HG03558 (cell line): ENCODE data around the gene PDE4A.
"Not testable (repeated sequence)": the region's sequence is repeated elsewhere in the genome, so short reads cannot be mapped to it uniquely, and the experiment has no call there.

Source experiments
- ATAC-seq: cut with Tn5 transposase; IDR thresholded peaks from one replicate; pipeline ENCODE4 v1.9.1; 2021; ENCODE audit warnings: moderate number of reproducible peaks; ENCODE audit not compliant: unreplicated experiment; ENCODE audit errors: extremely low read depth

Gene PDE4A

DNA sequence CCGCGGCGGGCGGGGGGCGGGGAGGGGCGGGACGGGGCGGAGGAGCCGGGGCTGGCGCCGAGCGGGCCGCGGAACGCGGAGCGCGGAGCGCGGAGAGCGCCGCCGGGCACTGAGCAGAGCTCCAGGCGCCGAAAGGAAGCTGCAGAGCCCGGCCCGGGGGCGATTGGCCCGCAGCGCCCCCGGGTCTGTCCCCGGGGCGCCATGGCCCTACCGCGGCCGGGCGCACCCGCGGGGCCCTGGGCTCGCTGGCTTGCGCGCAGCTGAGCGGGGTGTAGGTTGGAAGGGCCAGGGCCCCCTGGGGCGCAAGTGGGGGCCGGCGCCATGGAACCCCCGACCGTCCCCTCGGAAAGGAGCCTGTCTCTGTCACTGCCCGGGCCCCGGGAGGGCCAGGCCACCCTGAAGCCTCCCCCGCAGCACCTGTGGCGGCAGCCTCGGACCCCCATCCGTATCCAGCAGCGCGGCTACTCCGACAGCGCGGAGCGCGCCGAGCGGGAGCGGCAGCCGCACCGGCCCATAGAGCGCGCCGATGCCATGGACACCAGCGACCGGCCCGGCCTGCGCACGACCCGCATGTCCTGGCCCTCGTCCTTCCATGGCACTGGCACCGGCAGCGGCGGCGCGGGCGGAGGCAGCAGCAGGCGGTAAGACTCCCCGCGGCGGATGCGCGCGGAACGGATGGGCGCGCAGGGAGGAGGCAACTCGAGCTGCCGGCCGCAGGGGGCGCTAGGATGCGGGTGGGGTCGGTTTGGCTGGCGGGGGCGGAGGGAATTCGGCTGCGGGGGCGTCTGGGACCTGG is at the start of gene PDE4A:
Gene PDE4A, plus strand, starts transcription at position 95 of the 796 bp plus-strand sequence. Its CDS starts 227 bp downstream, at position 322.
- no peak for ATAC-seq

DNA sequence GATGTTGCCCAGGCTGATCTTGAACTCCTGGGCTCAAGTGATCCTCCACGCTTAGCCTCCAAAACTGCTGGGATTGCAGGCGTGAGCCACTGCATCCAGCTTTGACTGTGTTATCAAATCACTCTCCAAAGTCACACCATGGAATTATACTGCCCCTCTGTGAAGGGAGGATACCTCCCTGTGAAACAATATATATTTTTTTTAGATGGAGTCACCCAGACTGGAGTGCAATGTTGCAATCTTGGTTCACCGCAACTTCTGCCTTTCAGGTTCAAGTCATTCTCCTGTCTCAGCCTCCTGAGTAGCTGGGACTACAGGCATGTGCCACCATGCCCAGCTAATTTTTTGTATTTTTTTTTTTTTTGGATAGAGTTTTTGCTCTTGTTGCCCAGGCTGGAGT is 47.6 kb upstream of the PDE4A start:
- no peak for ATAC-seq

DNA sequence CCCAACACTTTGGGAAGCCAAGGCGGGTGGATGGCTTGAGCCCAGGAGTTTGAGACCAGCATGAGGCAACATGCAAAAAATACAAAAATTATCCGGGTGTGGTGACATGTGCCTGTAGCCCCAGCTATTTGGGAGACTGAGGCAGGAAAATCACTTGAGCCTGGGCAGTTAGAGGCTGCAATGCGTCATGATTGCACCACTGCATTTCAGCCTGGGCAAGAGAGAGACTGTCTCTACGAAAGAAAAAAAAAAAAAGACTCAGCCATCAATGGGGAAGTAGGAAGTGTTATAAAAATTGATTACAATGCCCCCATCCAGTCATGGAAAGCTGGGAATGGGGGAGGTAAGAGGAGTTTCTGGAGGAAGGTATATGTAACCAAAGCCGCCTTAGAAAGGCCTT is 45.4 kb upstream of the PDE4A start:
- ATAC-seq, result no peak

DNA sequence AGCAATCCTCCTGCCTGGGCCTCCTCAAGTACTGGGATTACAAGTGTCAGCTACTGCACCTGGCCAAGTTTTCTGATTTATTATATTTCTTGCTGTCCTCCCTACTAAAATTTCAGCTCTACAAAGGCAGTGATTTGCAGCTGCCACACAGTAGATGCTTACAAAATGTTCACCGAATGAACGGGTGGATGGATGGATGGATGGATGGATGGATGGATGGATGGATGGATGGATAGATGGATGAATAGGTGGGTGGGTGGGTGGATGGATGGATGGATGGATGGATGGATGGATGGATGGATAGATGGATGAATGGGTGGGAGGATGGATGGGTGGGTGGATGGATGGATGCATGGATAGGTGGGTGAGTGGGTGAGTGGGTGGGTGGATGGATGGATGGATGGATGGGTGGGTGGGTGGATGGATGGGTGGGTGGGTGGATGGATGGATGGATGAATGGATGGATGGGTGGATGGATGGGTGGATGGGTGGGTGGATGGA is 43.1 kb upstream of the PDE4A start:
- ATAC-seq, result not testable (repeated sequence)

DNA sequence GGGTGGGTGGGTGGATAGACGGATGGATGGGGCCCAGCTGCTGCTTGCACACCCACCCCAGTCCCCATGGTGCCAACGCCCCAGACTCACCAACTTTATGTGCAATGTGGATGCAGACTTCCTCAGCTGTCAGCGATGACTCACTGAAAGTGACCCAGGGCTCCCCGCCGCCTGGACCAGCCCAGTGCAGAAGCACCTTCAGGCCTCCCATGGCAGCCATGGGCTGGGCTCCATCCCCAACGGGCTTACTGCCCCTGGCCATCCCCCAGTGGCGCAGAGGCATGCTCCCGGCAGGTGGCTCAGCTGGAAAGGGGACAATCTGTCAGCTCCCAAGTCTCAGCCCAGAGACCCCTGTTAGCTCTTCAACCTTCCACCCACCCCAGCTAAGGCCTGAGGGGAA is 42.2 kb upstream of the PDE4A start:
- no peak for ATAC-seq

DNA sequence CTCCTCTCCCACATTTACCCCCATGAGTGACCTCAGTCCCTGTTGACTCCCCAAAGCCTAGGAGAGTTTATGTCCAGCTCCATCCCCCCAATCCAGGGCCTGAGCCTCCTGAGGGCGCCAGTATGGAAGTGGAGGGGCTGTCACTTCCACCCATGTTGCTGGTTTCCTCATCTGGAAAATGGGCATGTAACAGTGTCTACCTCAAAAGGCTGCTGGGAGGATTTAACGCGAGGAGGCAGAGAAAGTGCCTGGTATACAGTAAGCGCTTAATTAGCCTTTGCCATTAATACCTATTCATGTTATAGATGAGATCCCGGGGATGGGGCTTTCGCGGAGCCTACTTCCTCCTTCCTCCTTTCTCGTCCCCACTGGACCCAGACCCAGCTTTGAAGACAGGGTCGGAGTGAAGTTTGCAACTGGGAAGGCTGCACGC is 40.4 kb upstream of the PDE4A start:
- no peak for ATAC-seq

DNA sequence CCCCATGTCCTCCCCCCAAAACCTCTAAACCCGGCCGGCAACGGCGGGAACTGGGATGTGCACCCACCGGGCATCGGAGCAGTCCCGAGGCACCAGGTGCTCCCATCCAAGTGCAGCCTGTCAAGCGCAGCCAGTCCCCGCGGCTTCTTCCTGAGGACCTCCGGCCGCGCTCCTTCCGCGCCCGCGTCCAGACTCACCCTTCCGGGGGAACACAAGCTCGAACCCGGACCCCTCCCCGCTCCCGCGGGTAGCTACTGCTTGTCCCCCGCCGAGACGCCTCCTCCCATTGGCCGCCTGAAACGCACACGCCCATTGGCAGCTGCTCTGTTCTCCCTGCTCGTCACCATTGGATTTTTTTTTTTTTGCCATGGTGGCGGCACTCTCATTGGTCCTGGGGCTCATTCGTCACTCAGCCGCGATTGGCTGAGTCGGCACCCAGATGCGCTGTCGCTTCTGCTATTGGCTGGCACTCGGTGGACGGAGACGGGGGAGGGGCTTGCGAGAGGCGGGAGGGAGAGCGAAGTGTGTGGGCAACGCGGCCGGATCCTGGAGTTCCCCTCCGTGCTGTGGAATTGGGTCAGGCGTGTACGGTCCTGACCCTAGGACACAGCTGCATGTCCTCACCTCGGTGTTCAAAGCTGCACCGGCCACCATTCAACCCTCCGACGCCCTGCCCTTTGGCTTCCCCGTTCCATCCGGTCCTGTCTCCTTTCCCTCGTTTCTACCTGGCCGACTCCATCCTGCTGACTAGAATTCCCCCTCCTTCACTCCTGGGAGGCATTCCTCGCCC is 39.8 kb upstream of the PDE4A start, which contains the start of gene TYK2:
Gene TYK2, minus strand, starts transcription at position 260 of the 790 bp plus-strand sequence. CDS start 2,166 bp downstream, outside the sequence.
- ATAC-seq, result peak; percentile 86

DNA sequence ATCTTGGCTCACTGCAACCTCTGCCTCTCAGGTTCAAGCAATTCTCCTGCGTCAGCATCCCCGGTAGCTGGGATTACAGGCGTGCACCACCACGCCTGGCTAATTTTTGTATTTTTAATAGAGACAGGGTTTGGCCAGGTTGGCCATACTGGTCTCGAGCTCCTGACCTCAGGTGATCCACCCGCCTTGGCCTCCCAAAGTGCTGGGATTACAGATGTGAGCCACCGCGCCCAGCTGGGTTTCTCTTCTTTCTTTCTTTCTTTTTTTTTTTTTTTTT is 37.2 kb upstream of the PDE4A start:
- ATAC-seq, result not testable (repeated sequence)

DNA sequence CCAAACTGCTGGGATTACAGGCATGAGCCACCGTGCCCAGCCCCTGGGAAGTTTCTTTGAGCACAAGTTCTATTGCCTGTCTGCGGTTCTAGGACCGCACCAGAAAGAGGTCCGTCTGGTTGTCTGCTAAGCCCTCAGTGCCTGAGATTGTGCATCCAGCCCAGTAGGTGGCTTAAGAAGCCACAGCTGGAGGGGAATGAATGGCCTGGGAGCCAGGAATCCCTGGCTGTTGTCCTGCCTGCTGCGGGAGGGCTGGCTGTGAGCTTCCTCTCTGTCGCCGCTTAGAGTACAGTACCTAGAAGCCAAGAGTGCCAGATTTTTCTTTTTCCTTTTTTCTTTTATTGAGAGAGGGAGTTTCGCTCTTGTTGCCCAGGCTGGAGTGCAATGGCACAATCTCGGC is 35.8 kb upstream of the PDE4A start:
- ATAC-seq, result no peak

DNA sequence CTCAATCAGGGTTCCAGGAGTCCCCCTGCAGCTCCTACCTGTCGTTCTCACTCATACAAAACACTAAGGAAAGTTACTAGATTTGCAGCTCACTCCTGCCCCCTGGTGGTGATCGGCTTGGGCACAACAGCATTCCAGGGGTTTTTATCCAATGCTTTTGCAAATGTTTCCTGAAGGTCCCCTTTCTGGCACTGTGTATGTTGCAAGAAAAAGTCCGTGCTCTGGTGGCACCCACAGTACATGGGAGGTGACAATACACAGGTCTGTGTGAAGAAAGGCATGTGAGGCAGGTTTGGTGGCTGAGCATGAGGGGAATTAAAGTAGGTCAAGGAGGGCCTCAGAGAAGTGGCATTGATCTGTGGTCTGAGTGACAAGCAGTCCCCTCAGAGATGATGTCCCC is 31.4 kb upstream of the PDE4A start:
- no peak for ATAC-seq

DNA sequence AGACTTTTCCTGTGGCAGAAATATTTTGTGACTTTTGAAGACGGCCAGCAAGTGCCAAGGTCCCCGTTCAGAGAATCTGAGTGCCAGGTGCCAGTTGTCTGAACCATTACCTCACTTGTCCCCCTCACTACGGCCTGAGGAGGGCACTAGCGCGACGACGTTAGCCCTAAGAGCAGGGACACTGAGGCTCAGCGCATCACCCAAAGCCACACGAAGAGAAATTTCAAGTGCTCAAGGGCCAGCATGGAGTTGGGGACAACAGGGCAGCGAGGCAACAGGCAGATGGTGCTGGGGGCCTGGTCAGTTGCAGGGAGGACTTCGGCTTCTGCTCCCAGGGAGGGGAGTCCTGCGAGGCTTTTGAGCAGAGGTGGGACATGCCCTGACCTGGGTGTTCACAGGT is 30.5 kb upstream of the PDE4A start:
- no peak for ATAC-seq

DNA sequence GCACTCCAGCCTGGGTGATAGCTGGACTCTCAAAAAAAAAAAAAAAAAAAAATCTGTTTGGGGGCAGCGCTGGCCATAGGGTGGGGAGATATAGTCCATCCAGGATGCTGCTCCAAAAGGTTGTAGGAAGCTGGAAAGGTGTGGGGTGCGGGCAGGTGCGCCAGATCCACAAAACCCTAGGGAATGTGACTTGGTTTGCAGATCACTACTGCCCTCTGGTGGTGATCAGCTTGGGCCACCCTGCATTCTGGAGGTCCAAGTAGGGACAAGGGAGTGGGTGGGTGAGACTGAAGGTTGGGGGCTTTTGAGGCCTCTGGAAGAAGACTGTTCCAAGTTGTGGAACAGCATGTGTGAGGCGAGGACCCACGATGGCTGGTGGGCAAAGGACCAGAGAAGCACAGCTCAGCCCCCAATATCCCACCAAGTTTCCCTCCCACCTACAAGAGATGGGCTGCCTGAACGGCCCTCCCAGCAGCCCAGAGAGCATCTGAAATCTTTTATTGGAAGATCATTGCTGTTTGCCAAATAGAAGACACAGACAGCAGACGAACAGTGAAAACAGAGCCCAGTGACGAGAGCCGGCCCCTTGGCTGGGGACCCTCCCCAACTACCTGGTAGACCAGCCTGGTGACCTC is 29.6 kb upstream of the PDE4A start:
- no peak for ATAC-seq

DNA sequence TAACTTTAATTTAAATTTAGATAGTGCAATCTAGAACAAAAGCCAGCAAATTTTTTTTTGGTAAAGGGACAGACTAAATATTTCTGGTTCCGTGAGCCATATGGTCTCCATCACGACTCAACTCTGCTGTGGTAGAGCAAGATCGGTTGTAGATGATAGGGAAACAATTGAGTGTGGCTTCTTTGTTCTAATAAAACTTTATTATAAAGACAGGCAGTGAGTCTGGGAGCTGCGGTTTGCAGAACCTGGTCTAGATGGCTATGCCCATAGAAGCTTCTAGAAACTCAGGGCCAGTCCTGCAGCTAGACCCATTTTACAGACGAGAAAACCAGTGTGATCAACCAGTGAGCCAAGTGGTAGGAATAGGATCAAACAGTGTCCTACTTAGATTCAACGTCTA is 28.2 kb upstream of the PDE4A start:
- no peak for ATAC-seq

DNA sequence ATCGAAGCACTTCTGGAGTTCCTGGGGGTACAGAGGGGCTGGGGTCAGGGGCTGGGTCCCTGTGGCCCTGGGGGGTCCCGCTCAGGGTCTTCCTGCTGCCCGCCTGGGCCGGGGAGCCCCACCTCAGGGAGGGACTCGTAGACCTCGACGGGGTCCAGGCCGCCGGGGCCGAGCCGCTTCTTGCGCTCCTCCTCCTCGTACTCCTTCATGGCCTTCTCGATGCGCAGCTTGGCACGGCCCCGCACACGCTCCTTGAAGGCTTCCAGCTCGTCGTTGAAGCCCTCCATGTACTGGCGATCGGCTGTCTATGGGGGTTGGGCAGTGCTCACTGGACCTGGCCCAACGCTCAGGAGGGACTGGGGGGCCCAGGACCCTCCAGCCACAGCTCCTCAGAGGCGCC is 27.2 kb upstream of the PDE4A start:
- no peak for ATAC-seq

DNA sequence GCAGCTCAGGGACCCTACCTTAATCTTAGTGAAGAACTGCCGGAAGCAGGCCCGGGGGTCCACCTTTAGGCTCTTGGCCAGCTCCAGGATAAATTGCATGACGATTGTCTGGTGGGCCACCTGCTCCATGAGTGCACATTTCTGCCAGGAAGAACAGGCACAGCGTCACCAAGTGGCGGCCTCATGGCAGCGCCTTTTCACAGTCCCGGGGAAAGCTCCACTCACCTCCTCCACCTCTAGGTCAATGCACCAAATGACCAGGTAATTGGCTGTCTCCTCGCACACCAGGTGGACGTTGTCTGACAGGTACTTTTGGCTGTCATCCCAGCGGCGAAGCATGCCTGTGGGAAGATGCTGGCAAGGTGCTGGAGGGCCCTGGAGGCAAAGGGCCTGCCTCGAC is 25.3 kb upstream of the PDE4A start:
- ATAC-seq, result no peak

DNA sequence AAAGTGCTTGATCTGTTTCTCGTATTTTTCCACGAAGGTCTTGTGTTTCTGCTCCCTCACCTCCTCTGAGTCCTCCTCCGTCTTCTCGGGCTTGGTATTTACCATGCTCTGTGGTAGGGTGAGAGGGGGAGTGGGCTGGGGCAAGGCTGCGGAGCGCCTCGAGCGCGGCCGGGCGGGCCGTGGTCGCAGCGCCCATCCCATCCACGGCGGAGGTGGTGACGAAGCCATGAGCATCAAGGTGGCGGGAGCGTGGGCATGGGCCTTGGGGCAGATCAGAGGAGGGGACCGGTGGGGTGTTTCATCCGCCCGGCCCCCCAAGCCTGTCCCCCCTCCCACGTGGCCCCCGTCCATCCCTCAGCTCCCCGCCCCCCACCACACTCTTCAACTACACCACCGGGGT is 24.9 kb upstream of the PDE4A start:
- no peak for ATAC-seq

DNA sequence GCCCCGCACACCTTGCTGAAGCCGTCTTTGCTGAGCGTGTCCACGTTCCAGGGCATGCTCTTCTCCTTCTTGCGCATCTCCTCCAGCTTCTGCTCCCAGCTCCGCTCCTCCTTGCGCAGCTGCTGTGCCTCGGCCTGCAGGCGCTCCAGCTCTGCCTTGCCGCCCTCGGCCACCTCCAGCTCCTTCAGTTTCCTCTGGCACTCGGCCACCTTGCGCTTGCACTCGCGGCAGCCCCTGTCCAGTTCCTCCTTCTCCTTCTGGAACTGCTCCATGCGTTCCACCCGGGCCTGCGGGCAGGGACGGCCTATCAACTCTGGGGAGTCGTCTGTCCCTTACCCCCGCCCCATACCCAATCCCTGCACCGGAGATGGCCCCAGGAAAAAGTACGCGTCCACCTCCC is 24.4 kb upstream of the PDE4A start:
- no peak for ATAC-seq

DNA sequence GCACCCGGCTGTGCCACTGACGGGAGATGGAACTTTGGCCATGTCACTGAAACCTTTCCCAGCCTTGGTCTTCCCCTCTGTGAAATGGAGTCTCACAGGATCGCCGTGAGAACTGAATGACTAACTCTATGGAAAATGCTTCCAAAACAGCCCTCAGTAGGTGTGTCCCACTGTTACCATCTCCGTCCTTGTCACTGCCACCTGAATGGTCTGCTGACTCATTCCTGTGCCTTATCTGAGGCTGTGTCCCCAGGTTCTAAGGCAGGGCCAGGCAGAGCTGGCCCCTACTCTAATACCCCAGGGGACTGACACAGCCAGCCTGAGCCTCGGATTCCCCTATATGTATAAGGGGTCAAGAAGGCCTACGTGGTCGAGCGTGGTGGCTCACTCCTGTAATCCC is 21.5 kb upstream of the PDE4A start:
- no peak for ATAC-seq

DNA sequence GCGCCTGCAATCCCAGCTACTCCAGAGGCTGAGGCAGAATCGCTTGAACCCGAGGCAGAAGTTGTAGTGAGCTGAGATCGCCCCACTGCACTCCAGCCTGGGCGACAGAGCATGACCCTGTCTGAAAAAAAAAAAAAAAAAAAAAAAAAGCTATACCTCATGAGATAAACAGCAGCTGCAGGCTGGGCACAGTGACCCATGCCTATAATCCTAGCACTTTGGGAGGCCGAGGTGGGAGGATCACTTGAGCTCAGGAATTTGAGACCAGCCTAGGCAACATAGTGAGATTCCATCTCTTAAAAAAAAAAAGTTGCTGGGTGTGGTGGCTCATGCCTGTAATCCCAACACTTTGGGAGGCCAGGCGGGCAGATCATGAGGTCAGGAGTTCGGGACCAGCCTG is 21.0 kb upstream of the PDE4A start:
- not testable (repeated sequence) for ATAC-seq

DNA sequence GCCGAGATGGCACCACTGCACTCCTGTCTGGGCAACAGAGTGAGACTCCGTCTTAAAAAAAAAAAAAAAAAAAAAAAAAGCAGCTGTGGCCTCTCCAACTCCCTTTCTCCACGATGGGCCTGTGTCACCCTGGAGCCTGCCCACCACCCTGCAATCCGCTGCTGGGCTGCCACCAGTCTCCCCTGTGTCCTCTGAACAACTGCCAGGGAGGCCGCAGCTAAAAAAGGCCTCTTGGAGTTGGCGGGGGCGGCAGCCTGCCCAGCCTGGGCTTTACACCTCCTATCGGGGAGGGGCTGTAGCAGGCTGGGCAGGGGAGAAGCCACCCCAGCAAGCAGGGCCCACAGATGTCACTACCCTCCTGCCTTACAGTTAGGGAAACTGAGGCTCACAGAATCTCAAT is 20.5 kb upstream of the PDE4A start:
- ATAC-seq, result no peak

DNA sequence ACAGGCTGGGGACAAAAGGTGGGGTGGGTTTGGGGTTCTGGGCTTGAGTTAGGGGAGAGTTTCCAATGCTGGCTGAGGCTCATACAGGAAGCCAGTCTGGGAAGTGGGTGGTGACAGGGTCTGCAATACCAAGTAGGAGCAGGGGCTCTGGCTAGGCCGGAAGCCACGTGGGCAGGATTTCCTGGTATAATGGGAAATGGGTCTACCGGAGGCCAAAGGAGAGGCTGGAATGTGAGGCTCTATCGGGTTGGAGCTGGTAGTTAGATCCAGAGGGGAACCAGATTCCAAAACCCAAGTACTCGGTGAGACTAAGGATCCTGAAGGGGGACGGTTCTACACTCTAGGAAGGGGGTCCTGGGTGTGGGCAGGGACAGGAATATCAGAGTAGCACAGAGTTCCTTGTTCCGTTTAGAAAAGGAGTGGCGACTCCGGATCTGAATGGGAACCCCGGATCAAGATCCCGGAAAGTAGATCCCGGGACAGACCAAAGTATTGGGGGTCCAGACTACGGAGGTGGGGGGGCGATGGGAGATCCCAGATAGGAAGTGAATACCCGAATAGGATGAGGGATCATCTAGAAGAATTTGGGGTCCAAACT is 17.8 kb upstream of the PDE4A start:
- ATAC-seq, result no peak
